ENCODE measurements around the gene CLECL1.
"Not testable (repeated sequence)": the region's sequence is repeated elsewhere in the genome, so short reads cannot be mapped to it uniquely, and the experiment has no call there.

Gene CLECL1

GRCh38 chr12:9717070-9717925 is 15.6 kb downstream of the CLECL1 start:
- no peaks in the 10 kb centered on the region for H3K27me3 ChIP-seq (ENCODE audit: control insufficient read depth in 3 of 3, insufficient read depth in 3 of 3, low read depth in 1 of 3, low read length in 3 of 3)
- no peak for DNase-seq (ENCODE audit: low spot score)
- no peak overlapping the region for H2AFZ ChIP-seq (ENCODE audit: low read length)
- H3K4me2 ChIP-seq (ENCODE audit: insufficient read depth, low read length, poor library complexity, severe bottlenecking) = no peak overlapping the region
- no peak overlapping the region for H2AK5ac ChIP-seq (ENCODE audit: low read depth, low read length)
- H2BK120ac ChIP-seq (ENCODE audit: low read depth, low read length) = no peak overlapping the region
- H4K8ac ChIP-seq (ENCODE audit: low read depth, low read length) = no peak overlapping the region
- H2BK12ac ChIP-seq (ENCODE audit: low read length) = no peak overlapping the region
- no peak overlapping the region for H2BK15ac ChIP-seq (ENCODE audit: low read length)
- H3K9me3 ChIP-seq (replicated peaks in 1 of 2; ENCODE audit: control insufficient read depth in 2 of 2, insufficient read depth in 1 of 2, low read depth in 1 of 2, low read length in 2 of 2) = peaks cover 0 to 2% of the 10 kb centered on the region in 2 donors
- no CpG with 5 or more reads among the region's 15 CpGs for WGBS, 2 donors (ENCODE audit: extremely low coverage in 2 of 2, insufficient read length in 2 of 2, insufficient replicate concordance in 1 of 2)
- H3K4ac ChIP-seq (ENCODE audit: low read length) = no peak overlapping the region
- no peaks in the 10 kb centered on the region for H3K36me3 ChIP-seq (replicated peaks in 1 of 2; ENCODE audit: control insufficient read depth in 2 of 2, insufficient read depth in 2 of 2, low read length in 2 of 2)
- no peaks in the 10 kb centered on the region for H3K4me1 ChIP-seq (ENCODE audit: control insufficient read depth in 2 of 2, insufficient read depth in 1 of 2, low read depth in 1 of 2, low read length in 2 of 2)
- H3K23ac ChIP-seq (ENCODE audit: low read depth, low read length, poor library complexity) = no peak overlapping the region
- H3K79me1 ChIP-seq (ENCODE audit: low read depth, low read length) = no peaks in the 10 kb centered on the region
- H2BK5ac ChIP-seq (ENCODE audit: low read length) = no peak overlapping the region
- no peak overlapping the region for H3K4me3 ChIP-seq (ENCODE audit: low read length in 2 of 2)
- H3K18ac ChIP-seq (ENCODE audit: low read length) = no peak overlapping the region
- no peak overlapping the region for H3K9ac ChIP-seq (ENCODE audit: low read depth, low read length, poor library complexity)
- no peak overlapping the region for H4K91ac ChIP-seq (ENCODE audit: low read depth, low read length, poor library complexity)
- no peak overlapping the region for H3K27ac ChIP-seq (replicated peaks; ENCODE audit: low read length)
- H3K14ac ChIP-seq (ENCODE audit: low read length) = no peak overlapping the region

DNA sequence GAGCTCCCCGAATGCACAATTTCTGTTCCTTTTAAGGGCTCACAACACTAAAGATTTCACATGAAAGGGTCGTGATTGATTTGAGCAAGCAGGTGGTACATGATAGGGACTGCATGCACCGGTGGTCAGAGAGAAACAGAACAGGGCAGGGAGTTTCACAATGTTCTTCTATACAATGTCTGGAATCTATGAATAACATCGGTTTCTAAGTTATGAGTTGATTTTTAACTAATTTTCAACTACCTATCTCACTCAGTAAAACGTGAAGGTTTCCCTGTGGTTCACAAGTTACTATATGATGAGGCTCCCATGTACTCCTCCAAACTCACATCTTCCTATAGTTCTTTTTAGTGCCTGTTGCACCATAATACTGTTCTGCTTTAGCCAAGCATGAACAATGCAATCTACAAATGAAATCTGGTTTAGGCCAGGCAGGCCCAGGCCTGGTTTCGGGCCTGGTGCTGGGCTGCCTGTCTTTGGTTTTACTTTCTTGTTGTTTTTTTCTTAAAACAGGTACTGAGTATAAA is 19.8 kb downstream of the CLECL1 start:
- not testable (repeated sequence) for H2AFZ ChIP-seq (ENCODE audit: low read length); H2BK120ac ChIP-seq (ENCODE audit: low read depth, low read length); H3K4me1 ChIP-seq (ENCODE audit: control insufficient read depth in 2 of 2, insufficient read depth in 1 of 2, low read depth in 1 of 2, low read length in 2 of 2); H2BK5ac ChIP-seq (ENCODE audit: low read length); H3K23ac ChIP-seq (ENCODE audit: low read depth, low read length, poor library complexity); DNase-seq (ENCODE audit: low spot score); H2AK5ac ChIP-seq (ENCODE audit: low read depth, low read length); H3K14ac ChIP-seq (ENCODE audit: low read length); H3K18ac ChIP-seq (ENCODE audit: low read length); H3K27ac ChIP-seq (replicated peaks; ENCODE audit: low read length); H3K9me3 ChIP-seq (replicated peaks in 1 of 2; ENCODE audit: control insufficient read depth in 2 of 2, insufficient read depth in 1 of 2, low read depth in 1 of 2, low read length in 2 of 2); H3K4me3 ChIP-seq (ENCODE audit: low read length in 2 of 2); H4K8ac ChIP-seq (ENCODE audit: low read depth, low read length); H2BK12ac ChIP-seq (ENCODE audit: low read length); H2BK15ac ChIP-seq (ENCODE audit: low read length); H3K4me2 ChIP-seq (ENCODE audit: insufficient read depth, low read length, poor library complexity, severe bottlenecking); H3K36me3 ChIP-seq (replicated peaks in 1 of 2; ENCODE audit: control insufficient read depth in 2 of 2, insufficient read depth in 2 of 2, low read length in 2 of 2); H3K9ac ChIP-seq (ENCODE audit: low read depth, low read length, poor library complexity); H4K91ac ChIP-seq (ENCODE audit: low read depth, low read length, poor library complexity); H3K79me1 ChIP-seq (ENCODE audit: low read depth, low read length); H3K4ac ChIP-seq (ENCODE audit: low read length); H3K27me3 ChIP-seq (ENCODE audit: control insufficient read depth in 3 of 3, insufficient read depth in 3 of 3, low read depth in 1 of 3, low read length in 3 of 3)
- no CpG with 5 or more reads among the region's 6 CpGs for WGBS, 2 donors (ENCODE audit: extremely low coverage in 2 of 2, insufficient read length in 2 of 2, insufficient replicate concordance in 1 of 2)

- no peaks in the 10 kb centered on the region for H3K36me3 ChIP-seq (replicated peaks in 1 of 2; ENCODE audit: control insufficient read depth in 2 of 2, insufficient read depth in 2 of 2, low read length in 2 of 2)
- H3K18ac ChIP-seq (ENCODE audit: low read length) = no peak overlapping the region
Observed at GRCh38 chr12:9711664-9712063, 21.2 kb downstream of the CLECL1 start.

GRCh38 chr12:9710584-9711375 is 22.1 kb downstream of the CLECL1 start:
- H3K14ac ChIP-seq (ENCODE audit: low read length) = peak overlapping the region; percentile 79
- peak overlapping the region; percentile 24 for H4K8ac ChIP-seq (ENCODE audit: low read depth, low read length)
- no peak overlapping the region for H3K9ac ChIP-seq (ENCODE audit: low read depth, low read length, poor library complexity)
- DNase-seq (ENCODE audit: low spot score) = no peak
- H2BK120ac ChIP-seq (ENCODE audit: low read depth, low read length) = no peak overlapping the region
- no peak overlapping the region for H4K91ac ChIP-seq (ENCODE audit: low read depth, low read length, poor library complexity)
- peak overlapping the region in 1 of 2 donors; percentile 68 for H3K4me3 ChIP-seq (ENCODE audit: low read length in 2 of 2)
- no peak overlapping the region for H2BK15ac ChIP-seq (ENCODE audit: low read length)
- no peak overlapping the region for H2AK5ac ChIP-seq (ENCODE audit: low read depth, low read length)
- H2BK5ac ChIP-seq (ENCODE audit: low read length) = no peak overlapping the region
- peak overlapping the region; percentile 13 for H3K18ac ChIP-seq (ENCODE audit: low read length)
- H2AFZ ChIP-seq (ENCODE audit: low read length) = no peak overlapping the region
- WGBS, 2 donors (ENCODE audit: extremely low coverage in 2 of 2, insufficient read length in 2 of 2, insufficient replicate concordance in 1 of 2) = no CpG with 5 or more reads among the region's 3 CpGs
- no peaks in the 10 kb centered on the region for H3K27me3 ChIP-seq (ENCODE audit: control insufficient read depth in 3 of 3, insufficient read depth in 3 of 3, low read depth in 1 of 3, low read length in 3 of 3)
- no peak overlapping the region for H2BK12ac ChIP-seq (ENCODE audit: low read length)
- no peaks in the 10 kb centered on the region for H3K36me3 ChIP-seq (replicated peaks in 1 of 2; ENCODE audit: control insufficient read depth in 2 of 2, insufficient read depth in 2 of 2, low read length in 2 of 2)
- no peaks in the 10 kb centered on the region for H3K79me1 ChIP-seq (ENCODE audit: low read depth, low read length)
- no peak overlapping the region for H3K4ac ChIP-seq (ENCODE audit: low read length)
- no peak overlapping the region for H3K27ac ChIP-seq (replicated peaks; ENCODE audit: low read length)
- H3K4me2 ChIP-seq (ENCODE audit: insufficient read depth, low read length, poor library complexity, severe bottlenecking) = no peak overlapping the region
- H3K23ac ChIP-seq (ENCODE audit: low read depth, low read length, poor library complexity) = no peak overlapping the region
- H3K9me3 ChIP-seq (replicated peaks in 1 of 2; ENCODE audit: control insufficient read depth in 2 of 2, insufficient read depth in 1 of 2, low read depth in 1 of 2, low read length in 2 of 2) = no peaks in the 10 kb centered on the region
- H3K4me1 ChIP-seq (ENCODE audit: control insufficient read depth in 2 of 2, insufficient read depth in 1 of 2, low read depth in 1 of 2, low read length in 2 of 2) = no peaks in the 10 kb centered on the region

More at GRCh38 chr12:9711664-9712063, 21.2 kb downstream of the CLECL1 start:
- H3K4me2 ChIP-seq (ENCODE audit: insufficient read depth, low read length, poor library complexity, severe bottlenecking) = no peak overlapping the region
- H4K8ac ChIP-seq (ENCODE audit: low read depth, low read length) = no peak overlapping the region
- H3K23ac ChIP-seq (ENCODE audit: low read depth, low read length, poor library complexity) = no peak overlapping the region
- no peak overlapping the region for H2AFZ ChIP-seq (ENCODE audit: low read length)
- H3K27me3 ChIP-seq (ENCODE audit: control insufficient read depth in 3 of 3, insufficient read depth in 3 of 3, low read depth in 1 of 3, low read length in 3 of 3) = no peaks in the 10 kb centered on the region
- H3K4me1 ChIP-seq (ENCODE audit: control insufficient read depth in 2 of 2, insufficient read depth in 1 of 2, low read depth in 1 of 2, low read length in 2 of 2) = no peaks in the 10 kb centered on the region
- no peaks in the 10 kb centered on the region for H3K79me1 ChIP-seq (ENCODE audit: low read depth, low read length)
- H2AK5ac ChIP-seq (ENCODE audit: low read depth, low read length) = no peak overlapping the region
- H4K91ac ChIP-seq (ENCODE audit: low read depth, low read length, poor library complexity) = no peak overlapping the region
- H3K9me3 ChIP-seq (replicated peaks in 1 of 2; ENCODE audit: control insufficient read depth in 2 of 2, insufficient read depth in 1 of 2, low read depth in 1 of 2, low read length in 2 of 2) = no peaks in the 10 kb centered on the region
- no peak overlapping the region for H3K27ac ChIP-seq (replicated peaks; ENCODE audit: low read length)
- no peak overlapping the region for H2BK5ac ChIP-seq (ENCODE audit: low read length)
- H2BK120ac ChIP-seq (ENCODE audit: low read depth, low read length) = no peak overlapping the region
- no peak overlapping the region for H3K9ac ChIP-seq (ENCODE audit: low read depth, low read length, poor library complexity)
- no peak overlapping the region for H2BK15ac ChIP-seq (ENCODE audit: low read length)
- no CpG with 5 or more reads among the region's 1 CpG for WGBS, 2 donors (ENCODE audit: extremely low coverage in 2 of 2, insufficient read length in 2 of 2, insufficient replicate concordance in 1 of 2)
- no peak overlapping the region for H3K4ac ChIP-seq (ENCODE audit: low read length)
- no peak for DNase-seq (ENCODE audit: low spot score)
- H3K4me3 ChIP-seq (ENCODE audit: low read length in 2 of 2) = no peak overlapping the region
- no peak overlapping the region for H3K14ac ChIP-seq (ENCODE audit: low read length)
- no peak overlapping the region for H2BK12ac ChIP-seq (ENCODE audit: low read length)

Measured in neuronal stem cell (in vitro differentiated cells).